ENCODE measurements around the gene SPOP. TPM values are rescaled to one million over a fixed set of nuclear protein-coding genes. Genes with fewer than 3 reads are reported as not detected.

SPOP gene
- total and polyA plus RNA-seq, 9 donors: 44.5 to 87.3 (median 75.4) TPM

- no peaks in the 10 kb centered on the region for H3K36me3 ChIP-seq
- H3K9me3 ChIP-seq: no peaks in the 10 kb centered on the region
- H3K27ac ChIP-seq: no peak overlapping the region
- no peak for DNase-seq
- intact Hi-C loops (cut with DNase I): no loop called here
- TF ChIP-seq POLR2A (IDR thresholded peaks at IDR 0.05) (no peak), CTCF (IDR thresholded peaks at IDR 0.05) (no peak), EP300 (IDR thresholded peaks at IDR 0.05) (no peak)
- H3K27me3 ChIP-seq: no peaks in the 10 kb centered on the region
- 48 to 61% (median 53%) methylated on average over 5 to 6 of the region's 6 CpGs for WGBS, 3 donors
- peaks cover 4% of the 10 kb centered on the region for H3K4me1 ChIP-seq (ENCODE audit: insufficient read depth)
- H3K4me3 ChIP-seq: no peak overlapping the region
Measured at GRCh38 chr17:49581648-49581998, 96.3 kb downstream of the SPOP start.

DNA sequence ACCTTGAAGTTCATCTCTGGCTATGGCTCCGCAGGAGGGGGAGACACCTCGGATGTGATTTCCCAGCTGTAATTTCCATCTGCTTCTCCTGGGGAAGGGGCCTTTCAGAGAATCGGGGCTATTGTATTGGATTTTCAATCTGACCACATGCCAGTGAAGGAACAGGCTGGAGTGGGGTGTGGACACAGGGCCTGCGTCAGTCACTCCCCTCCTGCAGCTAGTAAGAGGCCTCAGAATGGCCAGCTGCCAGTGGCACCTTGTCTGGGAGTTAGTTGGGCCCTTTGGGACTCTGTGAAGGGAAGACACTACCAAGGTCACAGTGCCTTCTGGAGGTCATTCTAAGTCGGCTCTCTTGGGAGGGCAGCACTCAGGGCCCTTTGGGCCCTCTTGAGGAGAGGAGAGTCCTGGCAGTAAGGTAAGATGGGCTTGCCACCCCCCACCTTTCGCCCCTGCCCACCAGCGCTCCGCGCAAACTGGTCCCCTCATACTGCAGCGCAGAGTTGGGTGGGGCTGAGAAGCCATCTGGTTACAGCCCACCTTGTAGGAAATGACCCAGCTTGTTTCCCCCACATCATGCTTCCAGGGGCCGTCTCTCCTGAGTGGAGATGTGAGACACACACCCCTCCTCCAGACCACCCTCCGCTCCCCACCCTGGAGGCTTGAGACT, 96.8 kb downstream of the SPOP start:
- H3K4me1 ChIP-seq (ENCODE audit: insufficient read depth): peaks cover 4% of the 10 kb centered on the region
- no peaks in the 10 kb centered on the region for H3K9me3 ChIP-seq
- TF ChIP-seq CTCF (IDR thresholded peaks at IDR 0.05) (no peak), POLR2A (IDR thresholded peaks at IDR 0.05) (no peak), EP300 (IDR thresholded peaks at IDR 0.05) (no peak)
- intact Hi-C loops (cut with DNase I): no loop called here
- no peaks in the 10 kb centered on the region for H3K27me3 ChIP-seq
- DNase-seq: no peak
- H3K36me3 ChIP-seq: no peaks in the 10 kb centered on the region
- H3K27ac ChIP-seq: no peak overlapping the region
- 74 to 76% (median 76%) methylated on average over 12 of the region's 12 CpGs for WGBS, 3 donors
- H3K4me3 ChIP-seq: no peak overlapping the region

DNA sequence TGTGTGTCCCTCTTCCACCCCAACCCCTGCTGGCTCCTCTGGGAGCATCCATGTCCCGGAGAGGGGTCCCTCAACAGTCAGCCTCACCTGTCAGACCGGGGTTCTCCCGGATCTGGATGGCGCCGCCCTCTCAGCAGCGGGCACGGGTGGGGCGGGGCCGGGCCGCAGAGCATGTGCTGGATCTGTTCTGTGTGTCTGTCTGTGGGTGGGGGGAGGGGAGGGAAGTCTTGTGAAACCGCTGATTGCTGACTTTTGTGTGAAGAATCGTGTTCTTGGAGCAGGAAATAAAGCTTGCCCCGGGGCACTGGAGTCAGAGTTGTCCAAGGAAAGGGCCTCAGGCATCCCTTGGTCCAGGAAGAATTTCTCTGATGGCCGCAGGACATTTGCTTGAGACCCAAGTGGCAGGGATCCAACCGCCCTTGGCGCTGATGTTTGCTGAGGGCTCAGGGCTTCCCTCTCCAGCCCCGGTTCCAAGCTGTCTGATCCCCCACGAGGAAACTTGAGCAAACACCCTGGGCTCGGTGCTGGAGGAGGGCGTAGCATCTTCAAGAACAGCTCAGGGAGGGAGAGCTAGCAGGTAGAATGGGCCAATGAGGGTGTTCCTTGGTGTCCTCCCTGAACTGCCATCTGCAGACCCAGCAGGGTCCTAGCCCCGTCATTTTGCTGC, 97.7 kb downstream of the SPOP start:
- Histone ChIP-seq H3K36me3 (no peaks in the 10 kb centered on the region), H3K27me3 (no peaks in the 10 kb centered on the region), H3K4me1 (ENCODE audit: insufficient read depth) (peaks cover 7% of the 10 kb centered on the region), H3K4me3 (no peak overlapping the region), H3K9me3 (no peaks in the 10 kb centered on the region), H3K27ac (no peak overlapping the region)
- no peak for DNase-seq
- 89 to 91% (median 89%) methylated on average over 21 of the region's 21 CpGs for WGBS, 3 donors
- intact Hi-C loops (cut with DNase I): no loop called here
- no peak for TF ChIP-seq CTCF (IDR thresholded peaks at IDR 0.05)

GRCh38 chr17:49579522-49579921, 98.4 kb downstream of the SPOP start:
- intact Hi-C loops (cut with DNase I): loop anchor here in 3 of 4 donors (5.0 to 10.0 kb wide), 3 partner anchors 33 to 275 kb away; no protein-coding TSS in a partner anchor
- TF ChIP-seq POLR2A (IDR thresholded peaks at IDR 0.05) (no peak), EP300 (IDR thresholded peaks at IDR 0.05) (no peak), CTCF (IDR thresholded peaks at IDR 0.05) (no peak)
- no peak for DNase-seq
- Histone ChIP-seq H3K27me3 (no peaks in the 10 kb centered on the region), H3K9me3 (no peaks in the 10 kb centered on the region), H3K4me3 (no peak overlapping the region), H3K4me1 (ENCODE audit: insufficient read depth) (peaks cover 8% of the 10 kb centered on the region), H3K27ac (no peak overlapping the region), H3K36me3 (no peaks in the 10 kb centered on the region)
- WGBS, 3 donors: 94 to 95% (median 95%) methylated on average over 5 of the region's 5 CpGs

Measured in ovary (tissue), 9 donors.